Esophagus muscularis mucosa (tissue), 4 donors: ENCODE measurements around the gene PDLIM5.

ENCODE experiments used
- EP300 ChIP-seq: sonication (generic); formaldehyde crosslinking; IDR thresholded peaks from one replicate; pipeline ENCODE4 v1.6.1; 2017; ENCODE audit warnings: antibody characterized with exemption
- POLR2A ChIP-seq: fragments of 450-650 bp; IDR thresholded peaks from one replicate; pipeline ENCODE4 v1.6.1; 2017; ENCODE audit warnings: antibody characterized with exemption, moderate library complexity, mild to moderate bottlenecking, low read depth
- TF ChIP-seq, protein P1 (sequence below), 3 experiments: fragments of 200-600 bp in 2 of 3; fragments of 450-650 bp in 1 of 3; sonication (generic) in 2 of 3; IDR thresholded peaks; one replicate each; pipeline ENCODE4 v1.5.1; 2017 to 2019; ENCODE audit warnings: antibody characterized with exemption in 3 of 3, mild to moderate bottlenecking in 2 of 3, moderate library complexity in 1 of 3

DNA sequence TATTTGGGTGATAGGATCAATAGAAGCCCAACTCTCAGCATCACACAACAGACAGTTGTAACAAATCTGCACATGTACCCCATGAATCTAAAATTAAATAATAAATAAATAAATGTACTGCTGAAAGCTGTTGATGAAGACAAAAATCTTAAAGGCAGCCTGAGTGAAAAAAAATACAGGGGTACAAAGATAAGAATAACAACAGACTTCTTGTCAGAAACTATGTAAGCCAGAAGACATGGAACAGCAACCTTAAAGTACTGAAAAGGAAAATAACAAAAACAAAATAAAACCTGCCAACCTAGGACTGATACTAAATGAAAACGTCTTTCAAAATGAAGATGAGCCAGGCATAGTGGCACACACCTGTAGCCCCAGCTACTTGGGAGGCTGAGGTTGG, 25.0 kb upstream of the PDLIM5 start:
- TF ChIP-seq, protein P1, sequence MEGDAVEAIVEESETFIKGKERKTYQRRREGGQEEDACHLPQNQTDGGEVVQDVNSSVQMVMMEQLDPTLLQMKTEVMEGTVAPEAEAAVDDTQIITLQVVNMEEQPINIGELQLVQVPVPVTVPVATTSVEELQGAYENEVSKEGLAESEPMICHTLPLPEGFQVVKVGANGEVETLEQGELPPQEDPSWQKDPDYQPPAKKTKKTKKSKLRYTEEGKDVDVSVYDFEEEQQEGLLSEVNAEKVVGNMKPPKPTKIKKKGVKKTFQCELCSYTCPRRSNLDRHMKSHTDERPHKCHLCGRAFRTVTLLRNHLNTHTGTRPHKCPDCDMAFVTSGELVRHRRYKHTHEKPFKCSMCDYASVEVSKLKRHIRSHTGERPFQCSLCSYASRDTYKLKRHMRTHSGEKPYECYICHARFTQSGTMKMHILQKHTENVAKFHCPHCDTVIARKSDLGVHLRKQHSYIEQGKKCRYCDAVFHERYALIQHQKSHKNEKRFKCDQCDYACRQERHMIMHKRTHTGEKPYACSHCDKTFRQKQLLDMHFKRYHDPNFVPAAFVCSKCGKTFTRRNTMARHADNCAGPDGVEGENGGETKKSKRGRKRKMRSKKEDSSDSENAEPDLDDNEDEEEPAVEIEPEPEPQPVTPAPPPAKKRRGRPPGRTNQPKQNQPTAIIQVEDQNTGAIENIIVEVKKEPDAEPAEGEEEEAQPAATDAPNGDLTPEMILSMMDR (IDR thresholded peaks at IDR 0.05): no peak
- TF ChIP-seq EP300 (no peak), POLR2A (no peak)
